Natural killer cell (primary cell): ENCODE data around the gene DMPK. TPM values are rescaled to one million over a fixed set of nuclear protein-coding genes. Genes with fewer than 3 reads are reported as not detected.

Experiments
- ATAC-seq, 3 donors: fragments of 150-1000 bp in 2 of 3; fragments of 200-7000 bp in 1 of 3; cut with Tn5 transposase; 1 replicate in 1 of 3; 2 replicates in 2 of 3; pipeline ENCODE4 v1.10.0; 2021; ENCODE audit warnings: mild to moderate bottlenecking in 2 of 3, moderate library complexity in 2 of 3
- DNase-seq, 2 donors: peaks; one replicate each; pipeline versions ENCODE4 v3.0.0 to v3.0.0-alpha.2; 2013 to 2021; ENCODE audit warnings: mixed read lengths in 1 of 2
- H3K27ac ChIP-seq: one replicate; pipeline ENCODE4 v1.5.1; 2013; ENCODE audit warnings: mild to moderate bottlenecking, low read length
- H3K27me3 ChIP-seq: one replicate; pipeline ENCODE4 v1.6.1; 2013; ENCODE audit warnings: low read length; ENCODE audit not compliant: control insufficient read depth, insufficient read depth
- H3K36me3 ChIP-seq: one replicate; pipeline ENCODE4 v1.6.1; 2013; ENCODE audit warnings: low read length; ENCODE audit not compliant: control insufficient read depth, insufficient read depth
- H3K4me1 ChIP-seq: one replicate; pipeline ENCODE4 v1.6.1; 2013; ENCODE audit warnings: low read length; ENCODE audit not compliant: control insufficient read depth, insufficient read depth
- H3K4me3 ChIP-seq: one replicate; pipeline ENCODE4 v1.5.1; 2013; ENCODE audit warnings: low read length
- H3K9me3 ChIP-seq: one replicate; pipeline ENCODE4 v1.6.1; 2013; ENCODE audit warnings: low read length; ENCODE audit not compliant: control insufficient read depth, insufficient read depth
- H3K27ac Mint-ChIP-seq, 2 donors: one replicate each; pipeline ENCODE4 v1.8.0; 2022; ENCODE audit warnings: mild to moderate bottlenecking in 2 of 2, mixed read lengths in 2 of 2, moderate library complexity in 1 of 2
- H3K27me3 Mint-ChIP-seq, 2 donors: one replicate each; pipeline ENCODE4 v1.8.0; 2022; ENCODE audit warnings: low read depth in 2 of 2, mixed read lengths in 2 of 2
- H3K36me3 Mint-ChIP-seq: one replicate; pipeline ENCODE4 v1.8.0; 2022; ENCODE audit warnings: mixed read lengths
- H3K4me1 Mint-ChIP-seq, 2 donors: one replicate each; pipeline ENCODE4 v1.8.0; 2022; ENCODE audit warnings: mixed read lengths in 2 of 2
- H3K4me3 Mint-ChIP-seq: one replicate; pipeline ENCODE4 v1.8.0; 2022; ENCODE audit warnings: mild to moderate bottlenecking, moderate library complexity, mixed read lengths
- H3K9me3 Mint-ChIP-seq, 2 donors: one replicate each; pipeline ENCODE4 v1.8.0; 2022; ENCODE audit warnings: mixed read lengths in 2 of 2
- WGBS: methylation state at CpG from one replicate; pipeline ENCODE4 v1.1.7; 2013; ENCODE audit warnings: missing lambda C conversion rate; ENCODE audit not compliant: insufficient coverage; 5-methylcytosine and 5-hydroxymethylcytosine counted together
- intact Hi-C: fragments of 100-400 bp; cut with micrococcal nuclease; formaldehyde crosslinking; loops from one replicate; pipeline ENCODE4 v1.14.2; 2022
- total RNA-seq, 4 donors: library from RNA; stranded (reverse); fragments of 120-200 nt in 1 of 4; gene quantifications; one replicate each; pipeline versions ENCODE4 v1.2.3 to v1.2.4, GENCODE V29; 2013 to 2022
- TF ChIP-seq, protein P1 (sequence below): fragments of 200-600 bp; IDR thresholded peaks from one replicate; pipeline ENCODE4 v1.8.0; 2022; ENCODE audit warnings: antibody characterized with exemption

Gene DMPK
- total RNA-seq, 3 donors from 2014 or later (not counting 1 experiment from before 2014, with no cell fraction given) = 48.1 to 67.5 (median 49.8) TPM

DNA sequence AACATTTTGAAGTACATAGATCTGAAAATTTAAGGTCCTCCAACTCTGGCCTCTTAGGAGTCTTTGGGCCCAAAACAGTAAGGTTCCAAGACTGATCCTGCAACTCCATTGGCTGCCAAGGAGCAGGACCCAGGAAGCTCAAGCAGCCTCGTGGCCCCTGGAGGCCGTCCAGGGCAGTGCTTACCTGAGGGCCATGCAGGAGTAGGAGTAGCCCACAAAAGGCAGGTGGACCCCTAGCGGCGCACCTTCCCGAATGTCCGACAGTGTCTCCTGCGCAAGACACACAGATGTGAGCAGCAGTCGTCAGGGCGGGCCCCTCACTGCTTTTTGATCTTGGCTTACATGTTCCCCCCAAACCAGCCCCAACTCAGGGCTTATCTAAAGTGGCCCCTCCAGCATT, 7.5 kb downstream of the DMPK start:
- intact Hi-C loops = loop anchor here (10.0 kb wide), 2 partner anchors 90 to 240 kb away; partner anchors contain the start of genes FOXA3 and SYMPK
- Histone ChIP-seq H3K4me1 (peaks cover 31% of the 10 kb centered on the region), H3K27me3 (peaks cover 11% of the 10 kb centered on the region), H3K36me3 (no peaks in the 10 kb centered on the region), H3K27ac (no peak overlapping the region), H3K9me3 (no peaks in the 10 kb centered on the region), H3K4me3 (no peak overlapping the region)
- TF ChIP-seq, protein P1, sequence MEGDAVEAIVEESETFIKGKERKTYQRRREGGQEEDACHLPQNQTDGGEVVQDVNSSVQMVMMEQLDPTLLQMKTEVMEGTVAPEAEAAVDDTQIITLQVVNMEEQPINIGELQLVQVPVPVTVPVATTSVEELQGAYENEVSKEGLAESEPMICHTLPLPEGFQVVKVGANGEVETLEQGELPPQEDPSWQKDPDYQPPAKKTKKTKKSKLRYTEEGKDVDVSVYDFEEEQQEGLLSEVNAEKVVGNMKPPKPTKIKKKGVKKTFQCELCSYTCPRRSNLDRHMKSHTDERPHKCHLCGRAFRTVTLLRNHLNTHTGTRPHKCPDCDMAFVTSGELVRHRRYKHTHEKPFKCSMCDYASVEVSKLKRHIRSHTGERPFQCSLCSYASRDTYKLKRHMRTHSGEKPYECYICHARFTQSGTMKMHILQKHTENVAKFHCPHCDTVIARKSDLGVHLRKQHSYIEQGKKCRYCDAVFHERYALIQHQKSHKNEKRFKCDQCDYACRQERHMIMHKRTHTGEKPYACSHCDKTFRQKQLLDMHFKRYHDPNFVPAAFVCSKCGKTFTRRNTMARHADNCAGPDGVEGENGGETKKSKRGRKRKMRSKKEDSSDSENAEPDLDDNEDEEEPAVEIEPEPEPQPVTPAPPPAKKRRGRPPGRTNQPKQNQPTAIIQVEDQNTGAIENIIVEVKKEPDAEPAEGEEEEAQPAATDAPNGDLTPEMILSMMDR = no peak
- no peak for ATAC-seq
- H3K4me3 Mint-ChIP-seq = no peak overlapping the region
- no peak for DNase-seq
- peaks cover 20 to 31% of the 10 kb centered on the region in 2 donors for H3K4me1 Mint-ChIP-seq
- no peak overlapping the region for H3K27ac Mint-ChIP-seq
- WGBS = 91% methylated on average over 9 of the region's 9 CpGs
- no peaks in the 10 kb centered on the region for H3K9me3 Mint-ChIP-seq
- peaks cover 9% of the 10 kb centered on the region in 2 donors for H3K27me3 Mint-ChIP-seq
- no peaks in the 10 kb centered on the region for H3K36me3 Mint-ChIP-seq

DNA sequence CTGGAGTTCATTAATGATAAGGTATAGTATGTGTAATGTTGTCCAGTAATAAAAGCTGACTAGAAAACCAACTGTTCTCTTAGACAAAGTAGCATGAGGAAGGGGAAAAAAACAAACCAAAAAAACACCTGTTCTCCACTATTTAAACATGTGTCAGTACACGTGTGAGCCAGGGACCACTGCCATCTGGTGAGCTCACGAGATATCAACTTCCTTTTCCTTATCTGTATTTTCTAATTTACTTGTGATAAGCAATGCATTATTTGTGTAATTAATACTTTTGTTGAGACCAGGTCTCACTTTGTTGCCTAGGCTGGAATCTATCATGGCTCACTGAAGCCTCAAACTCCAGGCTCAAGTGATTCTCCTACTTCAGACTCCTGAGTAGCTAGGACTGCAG, 8.9 kb downstream of the DMPK start:
- no peak overlapping the region for H3K4me3 Mint-ChIP-seq
- H3K4me1 Mint-ChIP-seq = peaks cover 6 to 28% of the 10 kb centered on the region in 2 donors
- ATAC-seq (no peak), DNase-seq (no peak)
- Histone ChIP-seq H3K36me3 (no peaks in the 10 kb centered on the region), H3K4me1 (peaks cover 26% of the 10 kb centered on the region), H3K4me3 (no peak overlapping the region), H3K9me3 (no peaks in the 10 kb centered on the region), H3K27ac (no peak overlapping the region), H3K27me3 (peaks cover 2% of the 10 kb centered on the region)
- WGBS = 17% methylated on average over 2 of the region's 2 CpGs
- H3K27me3 Mint-ChIP-seq = no peaks in the 10 kb centered on the region
- TF ChIP-seq, protein P1 = no peak
- no peaks in the 10 kb centered on the region for H3K9me3 Mint-ChIP-seq
- H3K27ac Mint-ChIP-seq = no peak overlapping the region
- H3K36me3 Mint-ChIP-seq = no peaks in the 10 kb centered on the region
- intact Hi-C loops = loop anchor here (10.0 kb wide), 2 partner anchors 91 to 241 kb away; partner anchors contain the start of genes FOXA3 and SYMPK

DNA sequence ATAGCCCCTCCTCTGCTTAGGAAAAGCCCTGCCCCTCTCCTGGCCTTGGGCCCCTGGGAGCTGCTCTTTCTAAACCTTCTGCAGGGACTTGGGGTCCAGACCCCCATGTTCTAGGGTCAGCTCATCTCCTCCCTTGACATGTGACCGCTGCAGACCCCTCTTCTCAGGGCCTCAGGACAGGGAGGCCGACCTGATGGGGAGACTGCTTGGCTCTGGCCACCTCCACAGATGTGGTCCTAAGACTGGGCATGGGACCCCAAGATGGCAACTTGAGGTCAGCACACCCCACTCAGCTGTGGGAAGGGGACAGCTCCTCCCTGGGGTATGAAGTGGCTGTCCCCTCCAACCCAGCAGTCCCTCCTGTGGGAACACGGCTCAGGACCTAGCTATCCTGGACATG, 9.4 kb downstream of the DMPK start:
- Histone ChIP-seq H3K9me3 (no peaks in the 10 kb centered on the region), H3K27me3 (no peaks in the 10 kb centered on the region), H3K4me3 (no peak overlapping the region), H3K4me1 (peaks cover 25% of the 10 kb centered on the region), H3K36me3 (no peaks in the 10 kb centered on the region), H3K27ac (no peak overlapping the region)
- Mint-ChIP-seq H3K4me3 (no peak overlapping the region), H3K9me3 (no peaks in the 10 kb centered on the region), H3K27ac (no peak overlapping the region), H3K36me3 (no peaks in the 10 kb centered on the region), H3K4me1 (peaks cover 5 to 28% of the 10 kb centered on the region in 2 donors), H3K27me3 (no peaks in the 10 kb centered on the region)
- intact Hi-C loops = loop anchor here (10.0 kb wide), 2 partner anchors 92 to 242 kb away; partner anchors contain the start of genes FOXA3 and SYMPK
- TF ChIP-seq, protein P1 = no peak
- ATAC-seq (no peak), DNase-seq (no peak)
- WGBS = 96% methylated on average over 3 of the region's 3 CpGs
